H9 (cell line): Measurements from ENCODE around the gene TBXAS1. TPM values are rescaled to one million over a fixed set of nuclear protein-coding genes. Genes with fewer than 3 reads are reported as not detected.
A peak's percentile ranks its signal among the peaks of the same experiment; 100 is the strongest.

ENCODE experiments used
- DNase-seq: peaks from one replicate; pipeline ENCODE4 v3.0.0-alpha.2; 2017
- H2AFZ ChIP-seq: one replicate; pipeline ENCODE4 v1.6.1; 2013; ENCODE audit warnings: mild to moderate bottlenecking, low read length, control low read depth, moderate library complexity
- H2AK5ac ChIP-seq: 2 replicates; pipeline ENCODE4 v1.6.1; 2013; ENCODE audit warnings: low read length, control low read depth, mixed read lengths; ENCODE audit not compliant: insufficient read length
- H2BK120ac ChIP-seq: one replicate; pipeline ENCODE4 v1.6.1; 2013; ENCODE audit warnings: low read depth, mild to moderate bottlenecking, low read length, control low read depth, inconsistent platforms; ENCODE audit not compliant: poor library complexity, severe bottlenecking
- H2BK12ac ChIP-seq: 2 replicates; pipeline ENCODE4 v1.6.1; 2013; ENCODE audit warnings: low read length, control low read depth, mixed read lengths, low read depth; ENCODE audit not compliant: insufficient read length
- H2BK15ac ChIP-seq: 2 replicates; pipeline ENCODE4 v1.6.1; 2013; ENCODE audit warnings: low read depth, low read length, control low read depth
- H2BK20ac ChIP-seq: one replicate; pipeline ENCODE4 v1.6.1; 2013; ENCODE audit warnings: low read depth, mild to moderate bottlenecking, low read length, control low read depth, inconsistent platforms; ENCODE audit not compliant: poor library complexity, severe bottlenecking
- H2BK5ac ChIP-seq: 2 replicates; pipeline ENCODE4 v1.6.1; 2013; ENCODE audit warnings: low read length, control low read depth, mixed read lengths; ENCODE audit not compliant: insufficient read length
- H3K14ac ChIP-seq: 2 replicates; pipeline ENCODE4 v1.6.1; 2013; ENCODE audit warnings: low read length, control low read depth; ENCODE audit not compliant: insufficient read depth
- H3K18ac ChIP-seq: 2 replicates; pipeline ENCODE4 v1.6.1; 2013; ENCODE audit warnings: low read depth, mild to moderate bottlenecking, mixed read lengths, low read length, control low read depth; ENCODE audit not compliant: insufficient read length
- H3K23ac ChIP-seq: 2 replicates; pipeline ENCODE4 v1.6.1; 2013; ENCODE audit warnings: low read length, control low read depth, mixed read lengths, low read depth; ENCODE audit not compliant: insufficient read length
- H3K23me2 ChIP-seq: 2 replicates; pipeline ENCODE4 v1.6.1; 2013; ENCODE audit warnings: low read depth, mild to moderate bottlenecking, mixed read lengths, low read length, control low read depth; ENCODE audit not compliant: insufficient read length, poor library complexity, severe bottlenecking
- H3K27ac ChIP-seq: 2 replicates; pipeline ENCODE4 v1.5.1; 2013; ENCODE audit warnings: low read length, control low read depth, mixed read lengths, low read depth; ENCODE audit not compliant: insufficient read length
- H3K27me3 ChIP-seq: 2 replicates; pipeline ENCODE4 v1.6.1; 2013; ENCODE audit warnings: low read length, control low read depth, inconsistent platforms; ENCODE audit not compliant: insufficient read depth
- H3K4ac ChIP-seq: 2 replicates; pipeline ENCODE4 v1.6.1; 2013; ENCODE audit warnings: low read depth, mild to moderate bottlenecking, control low read depth, inconsistent platforms, low read length, moderate library complexity
- H3K4me1 ChIP-seq: 2 replicates; pipeline ENCODE4 v1.6.1; 2013; ENCODE audit warnings: low read length, control low read depth, inconsistent platforms; ENCODE audit not compliant: insufficient read depth
- H3K4me2 ChIP-seq: 2 replicates; pipeline ENCODE4 v1.6.1; 2013; ENCODE audit warnings: low read length, control low read depth, mixed read lengths; ENCODE audit not compliant: insufficient read length, insufficient read depth
- H3K56ac ChIP-seq: 2 replicates; pipeline ENCODE4 v1.6.1; 2013; ENCODE audit warnings: low read depth, mild to moderate bottlenecking, mixed read lengths, low read length, control low read depth; ENCODE audit not compliant: insufficient read length
- H3K79me1 ChIP-seq: 2 replicates; pipeline ENCODE4 v1.6.1; 2013; ENCODE audit warnings: low read depth, mild to moderate bottlenecking, moderate library complexity, low read length, control low read depth, inconsistent platforms; ENCODE audit not compliant: insufficient read depth, poor library complexity, severe bottlenecking
- H3K79me2 ChIP-seq: 2 replicates; pipeline ENCODE4 v1.6.1; 2013; ENCODE audit warnings: low read length, control low read depth, inconsistent platforms; ENCODE audit not compliant: insufficient read depth
- H3K9ac ChIP-seq: 2 replicates; pipeline ENCODE4 v1.6.1; 2013; ENCODE audit warnings: low read length, control low read depth, mixed read lengths; ENCODE audit not compliant: insufficient read length; ENCODE audit errors: extremely low read depth
- H3K9me3 ChIP-seq: one replicate; pipeline ENCODE4 v1.6.1; 2013; ENCODE audit warnings: low read depth, low read length, inconsistent platforms; ENCODE audit not compliant: control insufficient read depth
- H3T11ph ChIP-seq: one replicate; pipeline ENCODE4 v1.6.1; 2013; ENCODE audit warnings: mild to moderate bottlenecking, low read length, control low read depth, inconsistent platforms
- H4K20me1 ChIP-seq: one replicate; pipeline ENCODE4 v1.6.1; 2013; ENCODE audit not compliant: control insufficient read depth, insufficient read length, insufficient read depth
- H4K5ac ChIP-seq: 2 replicates; pipeline ENCODE4 v1.6.1; 2013; ENCODE audit warnings: low read depth, mild to moderate bottlenecking, mixed read lengths, low read length, control low read depth; ENCODE audit not compliant: insufficient read length
- H4K8ac ChIP-seq: replicated peaks from 2 replicates; pipeline ENCODE4 v1.6.1; 2013; ENCODE audit warnings: low read length, control low read depth, mixed read lengths, low read depth; ENCODE audit not compliant: insufficient read length
- H4K91ac ChIP-seq: 2 replicates; pipeline ENCODE4 v1.6.1; 2013; ENCODE audit warnings: low read depth, mild to moderate bottlenecking, moderate library complexity, mixed read lengths, low read length, control low read depth; ENCODE audit not compliant: insufficient read length
- H3K27ac Mint-ChIP-seq, 3 experiments: 2 replicates in 2 of 3; 3 replicates in 1 of 3; pipeline ENCODE4 v1.8.0; 2020 to 2021; ENCODE audit warnings: mixed read lengths in 3 of 3, mild to moderate bottlenecking in 1 of 3, moderate library complexity in 1 of 3
- H3K27me3 Mint-ChIP-seq: 2 replicates; pipeline ENCODE4 v1.8.0; 2021; ENCODE audit warnings: low read depth, mild to moderate bottlenecking, moderate library complexity, mixed read lengths
- H3K36me3 Mint-ChIP-seq, 3 experiments: 2 replicates in 2 of 3; 3 replicates in 1 of 3; pipeline ENCODE4 v1.8.0; 2020 to 2021; ENCODE audit warnings: low read depth in 3 of 3, mixed read lengths in 3 of 3; ENCODE audit not compliant: insufficient read depth in 1 of 3
- H3K4me1 Mint-ChIP-seq, 2 experiments: 2 replicates each; pipeline ENCODE4 v1.8.0; 2020; ENCODE audit warnings: mixed read lengths in 2 of 2
- H3K4me3 Mint-ChIP-seq, 2 experiments: 2 replicates in 1 of 2; 3 replicates in 1 of 2; pipeline ENCODE4 v1.8.0; 2020 to 2021; ENCODE audit warnings: mild to moderate bottlenecking in 2 of 2, mixed read lengths in 2 of 2, moderate library complexity in 1 of 2
- H3K9me3 Mint-ChIP-seq, 2 experiments: 2 replicates in 1 of 2; 3 replicates in 1 of 2; pipeline ENCODE4 v1.8.0; 2020; ENCODE audit warnings: mild to moderate bottlenecking in 2 of 2, mixed read lengths in 2 of 2, moderate library complexity in 1 of 2
- WGBS: extraction: QIAGEN DNeasy Blood & Tissue Kit; methylation state at CpG from one replicate; pipeline ENCODE4 v1.1.7; 2013; ENCODE audit warnings: missing lambda C conversion rate, low lambda C conversion rate, mixed read lengths; ENCODE audit not compliant: insufficient read length; ENCODE audit errors: extremely low coverage; 5-methylcytosine and 5-hydroxymethylcytosine counted together
- total RNA-seq: library from RNA; stranded (reverse); gene quantifications from 2 replicates; pipeline ENCODE4 v1.2.1, GENCODE V29; 2021
- TF ChIP-seq, protein P1 (sequence below): fragments of 200-600 bp; sonication (generic); conservative IDR thresholded peaks from 3 replicates; pipeline ENCODE4 v1.8.0; 2021; ENCODE audit warnings: antibody characterized with exemption, mild to moderate bottlenecking

Gene TBXAS1
- total RNA-seq, 1 experiment from 2014 or later, result 0.39 TPM

DNA sequence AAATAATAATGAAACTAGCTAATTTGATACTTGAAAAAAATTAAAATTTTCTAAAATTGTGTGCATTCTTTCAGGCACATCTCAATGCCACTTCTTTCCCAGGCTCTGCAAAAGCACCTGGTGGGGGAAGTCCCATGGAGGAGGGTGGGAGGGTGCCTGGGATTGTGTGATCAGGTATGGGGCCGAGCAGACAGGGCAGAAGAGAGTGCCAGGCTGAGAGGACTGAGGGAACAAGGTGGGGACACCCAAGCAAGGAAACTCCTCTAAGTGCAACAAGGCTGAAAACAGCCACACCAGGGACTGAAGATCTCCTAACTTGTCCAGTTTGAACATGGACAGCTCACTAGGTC, 219.9 kb downstream of the TBXAS1 start:
- H3K4me1 ChIP-seq, result no peaks in the 10 kb centered on the region
- H3K56ac ChIP-seq, result no peak overlapping the region
- H3K27me3 Mint-ChIP-seq, result no peaks in the 10 kb centered on the region
- no peaks in the 10 kb centered on the region for H3K9me3 Mint-ChIP-seq
- no peaks in the 10 kb centered on the region for H3K79me1 ChIP-seq
- no peak overlapping the region for H3K23ac ChIP-seq
- H3K4me2 ChIP-seq, result no peak overlapping the region
- H2BK15ac ChIP-seq, result no peak overlapping the region
- no peak overlapping the region; the same call in 1 of the 2 replicates for H3K14ac ChIP-seq
- no peak overlapping the region for H4K8ac ChIP-seq
- no peak overlapping the region for H4K5ac ChIP-seq
- H2BK12ac ChIP-seq, result no peak overlapping the region
- H3K27ac Mint-ChIP-seq, result peak overlapping the region in 1 of 3 experiments; percentile 76; a peak in 1 of 7 replicates
- no peaks in the 10 kb centered on the region for H3K27me3 ChIP-seq
- no peak overlapping the region for H2AFZ ChIP-seq
- no peak overlapping the region for H3K4me3 Mint-ChIP-seq
- H2BK120ac ChIP-seq, result no peak overlapping the region
- no peaks in the 10 kb centered on the region for H3K9me3 ChIP-seq
- no peak overlapping the region for H3K9ac ChIP-seq
- no peak overlapping the region for H3K18ac ChIP-seq
- H2BK20ac ChIP-seq, result no peak overlapping the region
- no peak overlapping the region for H3K4ac ChIP-seq
- no peaks in the 10 kb centered on the region for H4K20me1 ChIP-seq
- TF ChIP-seq, protein P1, sequence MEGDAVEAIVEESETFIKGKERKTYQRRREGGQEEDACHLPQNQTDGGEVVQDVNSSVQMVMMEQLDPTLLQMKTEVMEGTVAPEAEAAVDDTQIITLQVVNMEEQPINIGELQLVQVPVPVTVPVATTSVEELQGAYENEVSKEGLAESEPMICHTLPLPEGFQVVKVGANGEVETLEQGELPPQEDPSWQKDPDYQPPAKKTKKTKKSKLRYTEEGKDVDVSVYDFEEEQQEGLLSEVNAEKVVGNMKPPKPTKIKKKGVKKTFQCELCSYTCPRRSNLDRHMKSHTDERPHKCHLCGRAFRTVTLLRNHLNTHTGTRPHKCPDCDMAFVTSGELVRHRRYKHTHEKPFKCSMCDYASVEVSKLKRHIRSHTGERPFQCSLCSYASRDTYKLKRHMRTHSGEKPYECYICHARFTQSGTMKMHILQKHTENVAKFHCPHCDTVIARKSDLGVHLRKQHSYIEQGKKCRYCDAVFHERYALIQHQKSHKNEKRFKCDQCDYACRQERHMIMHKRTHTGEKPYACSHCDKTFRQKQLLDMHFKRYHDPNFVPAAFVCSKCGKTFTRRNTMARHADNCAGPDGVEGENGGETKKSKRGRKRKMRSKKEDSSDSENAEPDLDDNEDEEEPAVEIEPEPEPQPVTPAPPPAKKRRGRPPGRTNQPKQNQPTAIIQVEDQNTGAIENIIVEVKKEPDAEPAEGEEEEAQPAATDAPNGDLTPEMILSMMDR, result no peak
- H3K27ac ChIP-seq, result no peak overlapping the region
- no peak overlapping the region for H4K91ac ChIP-seq
- H2AK5ac ChIP-seq, result no peak overlapping the region
- no CpG with 5 or more reads among the region's 1 CpG for WGBS
- DNase-seq, result no peak
- no peaks in the 10 kb centered on the region for H3K4me1 Mint-ChIP-seq
- no peaks in the 10 kb centered on the region for H3K79me2 ChIP-seq
- H3T11ph ChIP-seq, result no peak overlapping the region
- no peak overlapping the region for H2BK5ac ChIP-seq
- H3K23me2 ChIP-seq, result no peaks in the 10 kb centered on the region
- H3K36me3 Mint-ChIP-seq, result peaks cover 0 to 5% (median 0%) of the 10 kb centered on the region in 3 experiments; a peak in 2 of 7 replicates
